Central memory CD8-positive, alpha-beta T cell (primary cell): ENCODE results near the gene CYP51A1.

ENCODE experiments used
- ATAC-seq: fragments of 150-1000 bp; cut with Tn5 transposase; replicated peaks from 2 replicates; pipeline ENCODE4 v1.10.0; 2022; ENCODE audit warnings: mild to moderate bottlenecking, moderate FRiP score, moderate number of reproducible peaks; ENCODE audit not compliant: poor library complexity, severe bottlenecking; ENCODE audit errors: extremely low read depth
- DNase-seq, 2 donors: peaks; one replicate each; pipeline ENCODE4 v3.0.0; 2021; ENCODE audit warnings: low spot score in 2 of 2
- H3K27ac Mint-ChIP-seq: one replicate; pipeline ENCODE4 v1.8.0; 2022; ENCODE audit warnings: low read depth, mild to moderate bottlenecking, moderate library complexity, mixed read lengths
- H3K27me3 Mint-ChIP-seq: one replicate; pipeline ENCODE4 v1.8.0; 2022; ENCODE audit warnings: mixed read lengths
- H3K36me3 Mint-ChIP-seq: one replicate; pipeline ENCODE4 v1.8.0; 2022; ENCODE audit warnings: mild to moderate bottlenecking, moderate library complexity, mixed read lengths; ENCODE audit not compliant: insufficient read depth
- H3K4me1 Mint-ChIP-seq: one replicate; pipeline ENCODE4 v1.8.0; 2022; ENCODE audit warnings: mixed read lengths
- H3K4me3 Mint-ChIP-seq: one replicate; pipeline ENCODE4 v1.8.0; 2022; ENCODE audit warnings: mild to moderate bottlenecking, moderate library complexity, mixed read lengths
- H3K9me3 Mint-ChIP-seq: one replicate; pipeline ENCODE4 v1.8.0; 2022; ENCODE audit warnings: mixed read lengths

CYP51A1 gene

DNA sequence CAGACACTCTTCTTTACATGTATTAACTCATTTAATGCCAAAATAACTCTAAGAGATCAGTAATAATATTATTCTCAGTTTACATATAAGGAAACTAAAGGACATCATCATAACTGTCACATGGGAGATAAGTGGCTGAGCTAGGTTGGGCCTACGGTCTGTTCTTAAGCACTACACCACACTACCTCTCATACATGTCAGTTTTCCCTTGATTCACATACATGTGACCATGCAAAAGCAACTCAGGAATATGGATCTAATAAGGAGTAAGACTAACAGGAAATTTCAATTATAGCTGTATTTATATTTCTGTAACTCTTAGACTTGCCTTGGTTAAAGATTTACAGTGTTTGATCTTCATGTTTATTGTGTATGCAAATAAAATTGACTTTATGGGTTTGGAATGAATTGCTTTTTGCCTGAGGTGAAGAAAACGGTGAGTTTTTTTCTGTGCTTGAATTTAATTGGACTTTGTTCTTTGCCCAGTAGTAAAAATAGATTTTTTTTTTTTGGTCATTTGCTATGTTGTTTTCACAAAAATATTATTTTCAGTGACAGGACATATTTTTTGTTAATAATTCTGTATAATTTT lies 69.7 kb downstream of the CYP51A1 start:
- ATAC-seq: no peak

More for the DNA sequence above, 69.7 kb downstream of the CYP51A1 start:
- DNase-seq: no peak
- H3K4me1 Mint-ChIP-seq: no peaks in the 10 kb centered on the region
- H3K27me3 Mint-ChIP-seq: no peaks in the 10 kb centered on the region
- peaks cover 42% of the 10 kb centered on the region for H3K36me3 Mint-ChIP-seq
- H3K9me3 Mint-ChIP-seq: no peaks in the 10 kb centered on the region
- H3K4me3 Mint-ChIP-seq: no peak overlapping the region
- H3K27ac Mint-ChIP-seq: no peak overlapping the region
